IMR-90 (cell line): ENCODE data around the gene FRYL. TPM values are rescaled to one million over a fixed set of nuclear protein-coding genes. Genes with fewer than 3 reads are reported as not detected.

ENCODE experiments used
- ATAC-seq: fragments of 200-7000 bp; cut with Tn5 transposase; 2 replicates; pipeline ENCODE4 v1.9.1; 2020; ENCODE audit warnings: low read depth, mild to moderate bottlenecking, moderate library complexity
- BruUV-seq: library from RNA; stranded (reverse); fragments of 400-500 nt; replicated peaks from 2 replicates; lab custom pipeline; 2021; lab: Mats Ljungman, UMichigan
- CTCF ChIA-PET: fragments of 300-600 bp; formaldehyde crosslinking; extraction: SDS; loops from one replicate; lab custom pipeline; 2021; ENCODE audit warnings: antibody characterized with exemption; lab: Yijun Ruan, JAX
- POLR2A ChIA-PET: fragments of 300-600 bp; sonication (Branson Sonifier 250); formaldehyde crosslinking; loops from one replicate; lab custom pipeline; 2022; ENCODE audit warnings: antibody characterized with exemption; ENCODE audit not compliant: unreplicated experiment; lab: Charles Lee
- DNase-seq: peaks from one replicate; pipeline ENCODE4 v3.0.0; 2013
- H2AFZ ChIP-seq: replicated peaks from 2 replicates; pipeline ENCODE3; 2013; ENCODE audit warnings: low read length, mild to moderate bottlenecking; ENCODE audit not compliant: poor library complexity
- H2AK5ac ChIP-seq: 2 replicates; pipeline ENCODE4 v1.6.1; 2013; ENCODE audit warnings: low read depth, low read length, inconsistent platforms
- H2AK9ac ChIP-seq: replicated peaks from 2 replicates; pipeline ENCODE3; 2013; ENCODE audit warnings: mild to moderate bottlenecking, low read depth, low read length, moderate library complexity; ENCODE audit not compliant: poor library complexity
- H2BK120ac ChIP-seq: 2 replicates; pipeline ENCODE4 v1.6.1; 2013; ENCODE audit warnings: low read depth, low read length, inconsistent platforms
- H2BK15ac ChIP-seq: 3 replicates; pipeline ENCODE4 v1.6.1; 2013; ENCODE audit warnings: low read depth, low read length, inconsistent platforms
- H2BK20ac ChIP-seq: 2 replicates; pipeline ENCODE4 v1.6.1; 2013; ENCODE audit warnings: low read depth, mild to moderate bottlenecking, inconsistent platforms, low read length, moderate library complexity
- H2BK5ac ChIP-seq: 2 replicates; pipeline ENCODE4 v1.6.1; 2013; ENCODE audit warnings: mild to moderate bottlenecking, low read depth, low read length, inconsistent platforms; ENCODE audit not compliant: poor library complexity, severe bottlenecking
- H3K14ac ChIP-seq: replicated peaks from 2 replicates; pipeline ENCODE4 v1.6.1; 2013; ENCODE audit warnings: low read depth, low read length, inconsistent platforms
- H3K18ac ChIP-seq: 2 replicates; pipeline ENCODE4 v1.6.1; 2013; ENCODE audit warnings: low read depth, low read length, control low read depth
- H3K23ac ChIP-seq: 2 replicates; pipeline ENCODE4 v1.6.1; 2013; ENCODE audit warnings: low read depth, low read length, inconsistent platforms
- H3K27ac ChIP-seq: 2 replicates; pipeline ENCODE4 v1.5.1; 2013; ENCODE audit warnings: mild to moderate bottlenecking, control low read depth, low read length; ENCODE audit not compliant: insufficient read depth
- H3K27me3 ChIP-seq: 2 replicates; pipeline ENCODE4 v1.6.1; 2013; ENCODE audit warnings: low read length; ENCODE audit not compliant: control insufficient read depth, insufficient read depth
- H3K36me3 ChIP-seq: 2 replicates; pipeline ENCODE4 v1.6.1; 2013; ENCODE audit warnings: low read length, mixed read lengths; ENCODE audit not compliant: control insufficient read depth, insufficient read depth
- H3K4ac ChIP-seq: 2 replicates; pipeline ENCODE4 v1.6.1; 2013; ENCODE audit warnings: low read depth, low read length, inconsistent platforms
- H3K4me1 ChIP-seq: 2 replicates; pipeline ENCODE4 v1.6.1; 2013; ENCODE audit warnings: low read length, mixed read lengths; ENCODE audit not compliant: control insufficient read depth, insufficient read depth
- H3K4me2 ChIP-seq: 2 replicates; pipeline ENCODE4 v1.6.1; 2013; ENCODE audit warnings: low read depth, mild to moderate bottlenecking, control low read depth, low read length, moderate library complexity
- H3K4me3 ChIP-seq: 2 replicates; pipeline ENCODE4 v1.5.1; 2013; ENCODE audit warnings: low read depth, mild to moderate bottlenecking, control low read depth, low read length, moderate library complexity; ENCODE audit not compliant: insufficient read depth
- H3K56ac ChIP-seq: 2 replicates; pipeline ENCODE4 v1.6.1; 2013; ENCODE audit warnings: low read length, inconsistent platforms; ENCODE audit not compliant: insufficient read depth; ENCODE audit errors: extremely low read depth
- H3K79me1 ChIP-seq, 2 experiments: 2 replicates each; pipeline ENCODE4 v1.6.1; 2013; ENCODE audit warnings: low read length in 2 of 2, inconsistent platforms in 1 of 2, low read depth in 1 of 2
- H3K9ac ChIP-seq: 2 replicates; pipeline ENCODE4 v1.6.1; 2013; ENCODE audit warnings: low read depth, low read length, control low read depth
- H3K9me1 ChIP-seq: 2 replicates; pipeline ENCODE4 v1.6.1; 2013; ENCODE audit warnings: low read length, inconsistent platforms; ENCODE audit not compliant: insufficient read depth
- H3K9me3 ChIP-seq: 2 replicates; pipeline ENCODE4 v1.6.1; 2013; ENCODE audit warnings: low read length; ENCODE audit not compliant: control insufficient read depth, insufficient read depth
- H4K20me1 ChIP-seq: 2 replicates; pipeline ENCODE4 v1.6.1; 2013; ENCODE audit warnings: low read length, inconsistent platforms; ENCODE audit not compliant: insufficient read depth
- H4K5ac ChIP-seq: 2 replicates; pipeline ENCODE4 v1.6.1; 2013; ENCODE audit warnings: mild to moderate bottlenecking, low read depth, low read length, control low read depth
- H4K8ac ChIP-seq, 2 experiments: 2 replicates each; pipeline ENCODE4 v1.6.1; 2013; ENCODE audit warnings: low read depth in 2 of 2, low read length in 2 of 2, control low read depth in 1 of 2, inconsistent platforms in 1 of 2
- H4K91ac ChIP-seq: 2 replicates; pipeline ENCODE4 v1.6.1; 2013; ENCODE audit warnings: low read depth, low read length, inconsistent platforms; ENCODE audit not compliant: insufficient read depth
- CHD1 ChIP-seq: IDR thresholded peaks from 2 replicates; pipeline ENCODE4 v1.6.1; 2012; ENCODE audit warnings: low read depth, low read length, improper control_type of control experiment
- MAFK ChIP-seq: IDR thresholded peaks from 2 replicates; pipeline ENCODE4 v1.6.1; 2012; ENCODE audit warnings: low read depth, low read length, improper control_type of control experiment
- WGBS, 2 experiments: methylation state at CpG; one replicate each; pipeline versions ENCODE4 v1.1.5 to v1.1.7; 2013; ENCODE audit warnings: missing lambda C conversion rate in 2 of 2; ENCODE audit not compliant: insufficient read length in 1 of 2; ENCODE audit errors: extremely low coverage in 2 of 2; 5-methylcytosine and 5-hydroxymethylcytosine counted together
- dilution Hi-C: fragments of 300-500 bp; cut with HindIII; formaldehyde crosslinking; loops from one replicate; pipeline ENCODE4 v1.14.3; 2018; ENCODE audit warnings: low sequenced_read_pairs; ENCODE audit not compliant: unreplicated experiment
- in situ Hi-C: fragments of 300-500 bp; cut with MboI; formaldehyde crosslinking; loops from 3 replicates; pipeline ENCODE4 v1.14.3; 2019; ENCODE audit warnings: low sequenced_read_pairs, inconsistent platforms, mixed read lengths
- intact Hi-C: fragments of 100-400 bp; cut with micrococcal nuclease; formaldehyde crosslinking; loops from 2 replicates; pipeline ENCODE4 v1.10.0; 2022
- polyA plus RNA-seq, 3 experiments: library from polyadenylated mRNA; depleted of rRNA; stranded (reverse); fragments of >200 nt; gene quantifications; 2 replicates each; pipeline ENCODE4 v1.2.3, GENCODE V29; 2012; ENCODE audit warnings: low replicate concordance in 1 of 3
- total RNA-seq: library from RNA; depleted of rRNA; stranded (reverse); fragments of >200 nt; gene quantifications from 2 replicates; pipeline ENCODE4 v1.2.3, GENCODE V29; 2012

The FRYL gene
- total and polyA plus RNA-seq, 2 of the 4 experiments (the other 2 are of a cell fraction) = 9.9 to 77.4 TPM

DNA sequence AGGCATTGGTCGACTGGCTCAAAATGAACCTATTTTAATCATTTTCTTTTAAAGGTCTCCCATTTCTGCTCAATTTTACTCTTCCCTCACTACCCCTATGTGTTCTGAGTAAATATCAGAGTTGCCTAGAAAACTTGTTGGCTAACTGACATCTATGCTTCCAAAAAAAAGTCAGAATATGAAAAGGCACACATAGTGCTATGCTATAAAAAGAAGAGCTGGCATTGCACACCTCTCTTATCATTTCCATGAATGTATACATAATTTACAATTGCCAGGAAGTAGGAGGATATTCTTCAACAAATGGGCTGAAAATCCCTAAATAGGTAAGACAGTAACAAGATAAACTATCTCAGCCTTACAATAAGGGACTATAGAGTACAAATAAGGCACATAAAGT, 70.2 kb downstream of the FRYL start:
- Histone ChIP-seq H3K56ac (no peak overlapping the region), H3K18ac (no peak overlapping the region), H3K9ac (no peak overlapping the region), H3K23ac (no peak overlapping the region), H3K14ac (no peak overlapping the region), H2BK5ac (no peak overlapping the region), H4K91ac (no peak overlapping the region), H2BK15ac (no peak overlapping the region), H3K79me1 (peaks cover 18 to 29% of the 10 kb centered on the region in 2 experiments), H3K9me1 (0 out of 2 replicates have a peak, but pooled peaks cover 3% of the 10 kb centered on the region), H3K36me3 (no peaks in the 10 kb centered on the region), H3K9me3 (no peaks in the 10 kb centered on the region), H3K27ac (no peak overlapping the region), H2AK5ac (no peak overlapping the region), H2AFZ (no peak overlapping the region), H3K4me1 (peaks cover 4% of the 10 kb centered on the region; the same call in 1 of the 2 replicates), H4K5ac (no peak overlapping the region), H3K4ac (no peak overlapping the region), H2AK9ac (no peak overlapping the region), H2BK20ac (no peak overlapping the region), H2BK120ac (no peak overlapping the region), H3K4me2 (no peak overlapping the region), H4K20me1 (peaks cover 3% of the 10 kb centered on the region; the same call in 1 of the 2 replicates), H3K27me3 (no peaks in the 10 kb centered on the region), H3K4me3 (no peak overlapping the region), H4K8ac (no peak overlapping the region)
- in situ Hi-C loops (no loop called here), intact Hi-C loops (no loop called here), dilution Hi-C loops (no loop called here)
- ChIA-PET POLR2A (no interaction called here), CTCF (no interaction called here)
- no peak for ATAC-seq
- no TSS peak for BruUV-seq
- TF ChIP-seq CHD1 (no peak), MAFK (no peak)
- no CpG with 5 or more reads among the region's 1 CpG for WGBS, 2 experiments
- no peak for DNase-seq
